CD4-positive, alpha-beta T cell treated with Interleukin-12 subunit alpha and Interleukin-12 subunit beta, for 1 hour (primary cell): Measurements from ENCODE around the gene FAM120A.
"Not testable (repeated sequence)": the region's sequence is repeated elsewhere in the genome, so short reads cannot be mapped to it uniquely, and the experiment has no call there.

Experiments
- DNase-seq: peaks from one replicate; pipeline ENCODE4 v3.0.0-alpha.2; 2020

Gene FAM120A

GRCh38 chr9:93512170-93512812 is 60.8 kb downstream of the FAM120A start:
- not testable (repeated sequence) for DNase-seq

DNA sequence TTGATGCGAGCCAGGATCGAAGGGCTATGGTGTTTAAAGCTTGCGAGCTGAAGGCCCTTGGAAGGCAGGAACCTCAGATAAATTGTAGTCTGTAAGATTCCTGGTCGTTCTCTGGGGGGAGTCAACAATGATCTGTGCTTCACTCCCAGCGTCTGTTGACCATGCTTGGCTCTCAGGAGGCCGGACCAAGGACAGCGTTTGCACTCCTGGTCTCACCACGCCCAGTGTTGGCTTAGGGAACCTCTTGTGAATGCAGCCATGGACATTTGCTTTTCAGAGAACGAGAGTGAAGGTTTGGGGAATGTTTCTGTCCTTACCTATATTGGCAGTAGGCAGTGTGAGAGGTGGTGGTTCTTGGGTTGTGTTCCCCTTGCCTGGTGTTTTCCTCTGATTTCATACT is 62.1 kb downstream of the FAM120A start:
- DNase-seq = no peak

- DNase-seq = no peak
These were observed 65.8 kb downstream of the FAM120A start for GRCh38 chr9:93517331-93517730.

GRCh38 chr9:93520523-93520922 is 69.0 kb downstream of the FAM120A start:
- DNase-seq = no peak

GRCh38 chr9:93522736-93523135 is 71.3 kb downstream of the FAM120A start:
- DNase-seq = no peak

DNA sequence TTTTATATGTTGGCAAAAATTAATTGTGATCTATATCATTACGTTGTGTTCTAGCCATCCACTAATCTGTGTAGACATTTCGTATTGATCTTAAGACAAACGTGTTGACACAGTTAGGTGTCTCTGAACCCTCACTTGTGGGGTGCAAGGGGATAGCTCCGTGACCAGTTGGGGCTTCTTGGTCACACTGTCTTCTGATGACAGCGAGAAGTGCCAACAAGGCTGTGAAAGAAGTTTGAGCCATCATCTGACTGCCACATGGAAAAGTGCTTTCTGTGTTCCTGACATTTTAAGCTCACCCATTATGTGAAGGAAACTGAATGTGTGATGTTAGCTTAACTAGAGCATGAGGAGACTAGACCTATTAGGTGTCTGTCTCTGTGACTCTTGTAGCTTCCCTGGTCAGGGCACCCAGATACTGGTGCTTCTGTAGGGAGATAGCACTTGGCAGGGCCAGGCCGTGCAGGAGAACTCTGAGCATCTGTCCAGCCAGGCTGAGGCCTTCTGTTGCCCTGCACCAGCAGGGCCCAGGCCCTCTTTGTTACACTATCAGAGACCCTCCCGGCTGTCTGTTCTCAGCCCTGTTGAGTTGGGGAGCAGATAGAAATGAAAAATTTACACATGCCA is 72.1 kb downstream of the FAM120A start:
- no peak for DNase-seq

DNA sequence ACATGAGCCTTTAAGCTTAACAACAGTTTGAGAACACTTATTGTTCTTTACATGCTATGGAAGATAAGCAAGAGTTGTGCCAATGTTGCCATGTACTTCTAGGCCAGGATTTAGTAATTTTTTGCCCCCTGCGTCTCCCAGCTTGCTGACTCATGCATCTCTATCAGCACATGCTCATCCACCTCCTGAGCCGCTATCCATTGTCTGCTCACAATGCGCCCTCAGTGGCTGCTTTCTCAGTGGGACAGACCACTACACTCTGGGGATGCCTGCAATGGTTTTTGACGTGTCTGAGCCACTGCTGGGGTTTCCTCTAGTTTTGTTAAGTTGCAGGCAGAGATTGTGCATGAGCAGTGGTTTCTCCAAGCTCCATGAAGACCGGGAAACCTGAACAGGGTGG is 74.0 kb downstream of the FAM120A start:
- DNase-seq = no peak

- no peak for DNase-seq
These were observed 79.9 kb downstream of the FAM120A start for GRCh38 chr9:93531374-93531773.

DNA sequence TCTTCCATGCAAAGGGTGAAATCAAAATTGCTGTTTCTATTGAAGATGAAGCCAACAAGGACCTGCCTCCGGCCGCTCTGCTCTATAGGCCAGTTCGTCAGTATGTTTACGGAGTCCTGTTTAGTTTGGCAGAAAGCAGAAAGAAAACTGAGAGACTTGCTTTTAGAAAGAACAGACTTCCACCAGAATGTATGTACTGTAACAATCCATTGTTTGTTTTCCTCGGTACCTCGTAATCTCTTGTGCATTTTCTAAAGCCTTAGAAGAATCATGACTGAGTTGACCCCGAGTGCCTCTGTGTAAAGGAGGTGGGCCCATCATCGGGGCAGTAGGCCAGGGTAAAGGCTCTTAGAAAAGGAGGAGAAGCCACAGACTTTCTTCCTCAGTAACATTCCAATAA is 80.7 kb downstream of the FAM120A start:
- DNase-seq = no peak

GRCh38 chr9:93533863-93534262 is 82.4 kb downstream of the FAM120A start:
- DNase-seq = no peak

DNA sequence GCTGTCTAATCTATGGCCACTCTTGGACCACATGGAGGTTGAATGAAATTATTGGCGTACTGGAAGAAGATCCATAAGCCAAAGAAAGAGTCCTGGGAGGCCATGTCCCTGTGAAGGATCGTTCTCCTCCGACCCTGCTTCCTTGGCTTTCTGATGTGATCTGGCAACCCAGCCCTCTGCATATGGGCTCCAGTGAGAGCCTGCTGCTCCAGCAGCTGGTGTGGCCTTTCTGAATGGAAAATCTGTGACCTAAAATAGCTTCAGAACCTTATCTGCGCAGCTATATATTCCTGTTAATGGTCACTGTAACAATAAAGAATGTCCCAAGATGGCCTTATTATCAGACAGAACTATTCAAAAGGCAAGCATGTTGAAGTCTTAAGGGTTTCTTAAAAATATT is 84.7 kb downstream of the FAM120A start:
- DNase-seq = no peak

- no peak for DNase-seq
These were observed 85.4 kb downstream of the FAM120A start for GRCh38 chr9:93536874-93537273.

- DNase-seq = no peak
These were observed 88.8 kb downstream of the FAM120A start for GRCh38 chr9:93540305-93540704.

- no peak for DNase-seq
These were observed 89.5 kb downstream of the FAM120A start for GRCh38 chr9:93541005-93541404.

GRCh38 chr9:93541581-93542349 is 90.3 kb downstream of the FAM120A start:
- no peak for DNase-seq

GRCh38 chr9:93543117-93543516 is 91.6 kb downstream of the FAM120A start:
- DNase-seq = no peak

- DNase-seq = no peak
These were observed 94.9 kb downstream of the FAM120A start for GRCh38 chr9:93546356-93546755.

GRCh38 chr9:93549611-93550010 is 98.1 kb downstream of the FAM120A start:
- DNase-seq = no peak

DNA sequence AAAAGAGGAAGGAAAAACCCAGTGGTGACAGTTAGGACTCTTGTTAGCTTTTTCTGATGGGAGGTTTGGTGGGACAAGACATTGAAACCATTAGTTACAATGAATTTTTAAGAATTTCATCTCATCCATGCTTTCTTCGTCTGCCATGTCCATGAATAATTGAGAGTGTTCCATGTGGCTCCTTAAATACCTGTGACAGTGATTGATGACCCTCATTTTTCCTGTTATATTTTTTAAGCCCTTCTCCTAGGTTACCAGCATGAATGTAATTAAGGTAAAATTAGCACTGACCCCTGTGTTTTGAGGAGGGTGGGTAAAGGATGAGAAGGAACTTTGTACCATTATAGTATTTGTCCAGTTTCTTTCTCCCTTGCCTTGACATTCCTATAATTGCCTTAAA is 101.4 kb downstream of the FAM120A start:
- DNase-seq = no peak

- no peak for DNase-seq
These were observed 103.9 kb downstream of the FAM120A start for GRCh38 chr9:93555370-93555769.

DNA sequence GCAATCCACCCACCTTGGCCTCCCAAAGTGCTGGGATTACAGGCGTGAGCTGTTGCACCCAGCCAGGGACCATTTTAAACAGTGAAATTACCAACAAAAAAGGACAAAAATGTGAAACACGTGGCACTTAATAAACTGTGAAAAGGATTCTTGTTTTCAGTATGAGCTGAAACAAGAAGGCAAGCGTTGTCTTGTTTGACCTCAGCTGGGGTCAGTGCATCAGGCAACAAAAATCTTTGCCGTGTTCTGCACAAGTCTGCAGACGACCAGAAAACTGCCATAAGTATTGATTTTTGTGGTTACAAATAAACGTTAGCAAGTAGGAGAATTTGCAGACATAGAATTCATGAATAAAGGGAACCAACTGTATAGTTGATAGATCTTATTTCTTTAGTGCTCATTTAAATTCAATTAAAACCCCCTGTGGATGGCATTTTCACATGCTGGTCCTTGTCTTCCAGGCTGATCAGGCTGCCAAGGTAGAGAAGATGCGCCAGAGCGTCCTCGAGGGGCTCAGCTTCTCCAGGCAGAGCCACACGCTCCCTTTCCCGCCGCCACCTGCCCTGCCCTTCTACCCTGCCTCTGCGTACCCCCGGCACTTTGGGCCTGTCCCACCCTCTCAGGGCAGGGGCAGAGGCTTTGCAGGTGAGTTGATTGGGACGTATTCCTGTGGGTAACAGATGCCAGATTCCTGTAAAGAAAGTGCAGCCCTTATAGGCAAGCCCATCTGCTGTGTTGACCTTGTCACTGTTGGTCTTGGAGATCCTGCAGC is 106.1 kb downstream of the FAM120A start:
- DNase-seq = no peak

- no peak for DNase-seq
These were observed 107.0 kb downstream of the FAM120A start for GRCh38 chr9:93558503-93558902.

DNA sequence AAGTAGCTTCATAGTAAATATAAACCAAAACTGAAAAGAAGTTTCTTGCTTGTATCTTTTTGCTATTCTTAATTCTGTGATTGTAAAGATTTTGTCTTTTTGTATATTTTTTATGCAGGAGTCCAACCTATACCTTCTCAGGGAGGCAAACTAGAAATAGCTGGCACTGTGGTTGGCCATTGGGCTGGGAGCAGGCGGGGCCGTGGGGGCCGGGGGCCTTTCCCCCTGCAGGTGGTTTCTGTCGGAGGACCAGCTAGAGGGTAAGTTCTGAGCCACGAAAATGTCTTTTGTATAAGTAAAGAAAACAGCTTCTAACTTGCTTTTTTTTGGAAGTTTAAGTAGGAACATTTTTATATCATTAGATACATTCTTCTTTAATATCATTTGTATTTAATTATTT is 109.5 kb downstream of the FAM120A start:
- no peak for DNase-seq
